Upper lobe of left lung (tissue), 4 donors: ENCODE results near the gene KERA.

ENCODE experiments used
- CTCF ChIP-seq, 6 experiments: fragments of 450-650 bp in 4 of 6; fragments of 200-600 bp in 2 of 6; sonication (generic) in 2 of 6; IDR thresholded peaks; one replicate each; pipeline ENCODE4 v1.5.1; 2016 to 2019; ENCODE audit warnings: antibody characterized with exemption in 6 of 6
- EP300 ChIP-seq, 4 donors: sonication (generic); formaldehyde crosslinking; IDR thresholded peaks; one replicate each; pipeline ENCODE4 v1.5.1; 2017; ENCODE audit warnings: antibody characterized with exemption in 4 of 4, control low read depth in 2 of 4
- POLR2A ChIP-seq, 4 donors: fragments of 450-650 bp; IDR thresholded peaks; one replicate each; pipeline ENCODE4 v1.5.1; 2016 to 2017; ENCODE audit warnings: antibody characterized with exemption in 4 of 4, mild to moderate bottlenecking in 2 of 4
- POLR2AphosphoS5 ChIP-seq, 2 donors: sonication (generic); formaldehyde crosslinking; IDR thresholded peaks; one replicate each; pipeline ENCODE4 v1.5.1; 2017; ENCODE audit warnings: antibody characterized with exemption in 2 of 2

- TF ChIP-seq CTCF (IDR thresholded peaks at IDR 0.05) (no peak), POLR2A (IDR thresholded peaks at IDR 0.05) (no peak), EP300 (IDR thresholded peaks at IDR 0.05) (no peak), POLR2AphosphoS5 (IDR thresholded peaks at IDR 0.05) (no peak)
These were observed 16.4 kb upstream of the KERA start for GRCh38 chr12:91074154-91074709.
